Measurements from ENCODE around the gene CDH11.

CDH11 gene

DNA sequence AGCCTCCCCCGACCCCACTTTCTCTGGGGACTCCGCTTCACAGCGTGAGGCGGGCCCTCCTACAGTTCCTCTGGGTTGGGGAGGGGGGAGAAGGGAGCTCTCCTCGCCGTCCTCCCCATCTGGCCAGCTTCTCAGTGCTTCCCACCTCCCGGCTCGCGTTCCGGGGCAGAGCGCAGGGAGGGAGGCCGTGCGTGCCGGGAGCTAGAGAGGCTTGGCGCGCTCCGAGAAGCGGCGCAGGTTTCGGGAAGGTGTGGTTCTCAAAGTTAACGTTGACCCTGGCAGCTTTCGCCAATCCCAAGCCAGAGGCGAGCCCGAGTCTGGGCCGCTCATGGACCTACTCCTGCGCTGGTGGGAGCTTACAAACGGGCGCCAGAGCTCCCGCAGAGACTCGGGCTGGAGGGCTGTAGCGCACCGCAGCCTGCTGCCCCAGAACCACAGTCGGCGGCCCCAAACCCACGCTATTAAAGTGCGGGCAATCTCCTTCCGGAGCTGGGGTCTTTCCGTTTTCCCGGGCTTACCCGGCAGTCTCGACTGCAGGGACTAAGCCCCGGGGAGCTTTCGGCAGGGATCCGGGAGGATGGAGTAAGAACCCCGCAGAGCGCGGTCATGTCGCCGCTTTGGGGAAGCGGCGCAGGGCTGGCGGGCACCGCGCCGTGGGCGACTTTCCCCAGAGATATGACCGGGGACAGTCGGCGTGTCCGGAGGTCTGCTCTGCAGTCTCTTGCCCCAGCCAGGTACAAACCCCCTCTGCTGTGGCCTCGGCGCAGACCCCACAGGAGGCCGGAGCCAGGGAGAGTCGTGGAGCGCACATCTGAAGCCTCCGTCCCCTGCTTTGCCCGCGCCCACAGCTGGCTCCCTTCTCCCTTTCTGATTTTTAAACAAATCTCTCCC lies 787 bp downstream of the CDH11 start:
- no peak for TF ChIP-seq SIN3A (IDR thresholded peaks at IDR 0.05; ENCODE audit: borderline replicate concordance, insufficient read depth, low read length)

DNA sequence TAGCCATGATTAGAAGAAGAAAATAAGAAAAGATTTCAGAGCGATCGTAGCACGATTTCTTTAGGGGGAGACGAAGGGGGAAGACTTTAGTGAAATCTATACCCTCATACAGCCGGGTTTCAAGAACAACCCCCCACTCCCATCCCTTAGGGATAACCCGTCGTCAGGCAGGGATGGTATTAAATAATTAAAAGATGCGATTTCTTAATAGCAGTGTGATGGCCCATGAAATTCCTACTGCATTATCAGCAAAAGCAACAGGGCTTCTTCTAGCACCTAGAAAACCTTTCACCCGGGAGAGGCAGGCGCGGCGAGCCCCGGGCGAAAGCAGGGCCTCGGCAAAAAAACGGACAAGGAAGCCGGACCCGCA lies 1.4 kb downstream of the CDH11 start:
- TF ChIP-seq TAF1 (IDR thresholded peaks at IDR 0.05; ENCODE audit: borderline replicate concordance, insufficient read depth, low read length) (no peak), FOXP2 (optimal IDR thresholded peaks at IDR 0.05; ENCODE audit: borderline replicate concordance, extremely low read depth, extremely low read length, insufficient read depth) (no peak), POLR2AphosphoS5 (IDR thresholded peaks at IDR 0.05; ENCODE audit: low read depth, low read length) (no peak), SIN3A (IDR thresholded peaks at IDR 0.05; ENCODE audit: borderline replicate concordance, insufficient read depth, low read length) (no peak)

DNA sequence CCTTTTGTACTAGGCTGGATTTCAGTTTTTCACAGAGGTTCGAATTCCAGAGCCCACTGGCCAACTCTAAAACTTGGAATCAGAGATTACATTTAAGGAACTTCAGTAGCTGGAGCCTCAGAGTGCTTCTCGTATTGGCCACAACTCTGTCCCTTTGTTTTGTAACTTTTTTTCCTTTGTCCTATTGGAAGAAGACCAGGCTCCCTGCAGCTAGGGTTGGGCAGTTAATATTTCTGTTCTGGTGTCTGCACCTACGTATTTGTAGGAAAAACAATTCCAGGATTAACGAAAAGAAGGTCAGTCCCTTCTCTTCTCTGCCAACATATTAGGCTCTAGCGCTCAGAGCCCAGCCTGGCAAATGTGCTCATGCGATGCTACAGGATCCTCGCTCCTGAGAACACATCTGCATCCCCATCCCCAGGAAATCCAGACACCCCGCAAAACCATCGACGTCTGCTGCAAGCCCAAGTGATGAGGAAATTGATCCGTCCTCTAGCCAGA lies 1.9 kb downstream of the CDH11 start:
- TF ChIP-seq POLR2AphosphoS5 (IDR thresholded peaks at IDR 0.05; ENCODE audit: low read depth, low read length) (no peak), TAF1 (IDR thresholded peaks at IDR 0.05; ENCODE audit: borderline replicate concordance, insufficient read depth, low read length) (no peak), FOXP2 (optimal IDR thresholded peaks at IDR 0.05; ENCODE audit: borderline replicate concordance, extremely low read depth, extremely low read length, insufficient read depth) (no peak), SIN3A (IDR thresholded peaks at IDR 0.05; ENCODE audit: borderline replicate concordance, insufficient read depth, low read length) (no peak)
- TF ChIP-seq, protein P1, sequence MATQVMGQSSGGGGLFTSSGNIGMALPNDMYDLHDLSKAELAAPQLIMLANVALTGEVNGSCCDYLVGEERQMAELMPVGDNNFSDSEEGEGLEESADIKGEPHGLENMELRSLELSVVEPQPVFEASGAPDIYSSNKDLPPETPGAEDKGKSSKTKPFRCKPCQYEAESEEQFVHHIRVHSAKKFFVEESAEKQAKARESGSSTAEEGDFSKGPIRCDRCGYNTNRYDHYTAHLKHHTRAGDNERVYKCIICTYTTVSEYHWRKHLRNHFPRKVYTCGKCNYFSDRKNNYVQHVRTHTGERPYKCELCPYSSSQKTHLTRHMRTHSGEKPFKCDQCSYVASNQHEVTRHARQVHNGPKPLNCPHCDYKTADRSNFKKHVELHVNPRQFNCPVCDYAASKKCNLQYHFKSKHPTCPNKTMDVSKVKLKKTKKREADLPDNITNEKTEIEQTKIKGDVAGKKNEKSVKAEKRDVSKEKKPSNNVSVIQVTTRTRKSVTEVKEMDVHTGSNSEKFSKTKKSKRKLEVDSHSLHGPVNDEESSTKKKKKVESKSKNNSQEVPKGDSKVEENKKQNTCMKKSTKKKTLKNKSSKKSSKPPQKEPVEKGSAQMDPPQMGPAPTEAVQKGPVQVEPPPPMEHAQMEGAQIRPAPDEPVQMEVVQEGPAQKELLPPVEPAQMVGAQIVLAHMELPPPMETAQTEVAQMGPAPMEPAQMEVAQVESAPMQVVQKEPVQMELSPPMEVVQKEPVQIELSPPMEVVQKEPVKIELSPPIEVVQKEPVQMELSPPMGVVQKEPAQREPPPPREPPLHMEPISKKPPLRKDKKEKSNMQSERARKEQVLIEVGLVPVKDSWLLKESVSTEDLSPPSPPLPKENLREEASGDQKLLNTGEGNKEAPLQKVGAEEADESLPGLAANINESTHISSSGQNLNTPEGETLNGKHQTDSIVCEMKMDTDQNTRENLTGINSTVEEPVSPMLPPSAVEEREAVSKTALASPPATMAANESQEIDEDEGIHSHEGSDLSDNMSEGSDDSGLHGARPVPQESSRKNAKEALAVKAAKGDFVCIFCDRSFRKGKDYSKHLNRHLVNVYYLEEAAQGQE (IDR thresholded peaks at IDR 0.05; ENCODE audit: insufficient read depth in 1 of 2, low read depth in 2 of 2, low read length in 2 of 2) = no peak

DNA sequence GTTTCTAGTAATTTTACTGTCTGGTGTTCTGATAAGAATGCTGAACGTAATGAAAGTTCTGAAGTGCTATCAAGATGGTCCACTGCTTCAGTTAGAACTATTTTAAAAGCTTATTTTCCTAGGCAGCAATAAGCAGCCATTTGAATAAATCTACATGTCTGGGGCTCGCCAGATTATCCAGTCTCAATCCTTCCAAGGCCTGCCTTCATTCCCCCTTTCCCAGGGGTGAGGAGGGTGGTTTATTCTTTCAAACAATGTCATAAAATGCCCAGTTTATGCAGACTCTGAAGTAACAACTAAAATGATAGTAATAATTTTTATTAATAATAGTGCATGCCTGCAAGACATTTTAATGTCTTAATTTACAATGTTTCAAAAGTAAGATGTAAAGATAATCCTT lies 2.4 kb downstream of the CDH11 start:
- TF ChIP-seq TAF1 (IDR thresholded peaks at IDR 0.05; ENCODE audit: borderline replicate concordance, insufficient read depth, low read length) = no peak
- TF ChIP-seq POLR2AphosphoS5 (IDR thresholded peaks at IDR 0.05; ENCODE audit: low read depth, low read length) = no peak
- TF ChIP-seq, protein P1 (IDR thresholded peaks at IDR 0.05; ENCODE audit: insufficient read depth in 1 of 2, low read depth in 2 of 2, low read length in 2 of 2) = no peak
- TF ChIP-seq SIN3A (IDR thresholded peaks at IDR 0.05; ENCODE audit: borderline replicate concordance, insufficient read depth, low read length) = no peak
- no peak for TF ChIP-seq FOXP2 (optimal IDR thresholded peaks at IDR 0.05; ENCODE audit: borderline replicate concordance, extremely low read depth, extremely low read length, insufficient read depth)

DNA sequence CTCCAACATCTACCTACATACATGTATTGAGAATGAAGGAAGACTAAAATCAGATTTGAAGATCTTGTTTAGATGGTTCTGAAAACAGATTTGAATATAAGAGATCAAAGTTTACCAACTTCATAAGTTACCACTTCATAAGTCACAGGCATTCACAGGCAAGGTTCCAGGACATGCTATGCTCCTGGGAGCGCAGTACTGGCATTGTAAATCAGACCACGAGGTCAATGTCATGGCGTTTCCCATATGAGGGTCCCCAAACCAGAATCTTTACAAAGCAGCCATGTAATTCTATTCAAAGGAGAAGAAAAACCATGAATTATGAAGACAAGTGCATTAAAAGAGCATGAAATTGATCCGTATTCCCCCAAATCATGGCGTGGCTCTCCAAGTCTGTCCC lies 3.0 kb downstream of the CDH11 start:
- no peak for TF ChIP-seq TAF1 (IDR thresholded peaks at IDR 0.05; ENCODE audit: borderline replicate concordance, insufficient read depth, low read length)
- TF ChIP-seq, protein P1 (IDR thresholded peaks at IDR 0.05; ENCODE audit: insufficient read depth in 1 of 2, low read depth in 2 of 2, low read length in 2 of 2) = no peak
- TF ChIP-seq POLR2AphosphoS5 (IDR thresholded peaks at IDR 0.05; ENCODE audit: low read depth, low read length) = no peak
- TF ChIP-seq FOXP2 (optimal IDR thresholded peaks at IDR 0.05; ENCODE audit: borderline replicate concordance, extremely low read depth, extremely low read length, insufficient read depth) = no peak
- no peak for TF ChIP-seq SIN3A (IDR thresholded peaks at IDR 0.05; ENCODE audit: borderline replicate concordance, insufficient read depth, low read length)

DNA sequence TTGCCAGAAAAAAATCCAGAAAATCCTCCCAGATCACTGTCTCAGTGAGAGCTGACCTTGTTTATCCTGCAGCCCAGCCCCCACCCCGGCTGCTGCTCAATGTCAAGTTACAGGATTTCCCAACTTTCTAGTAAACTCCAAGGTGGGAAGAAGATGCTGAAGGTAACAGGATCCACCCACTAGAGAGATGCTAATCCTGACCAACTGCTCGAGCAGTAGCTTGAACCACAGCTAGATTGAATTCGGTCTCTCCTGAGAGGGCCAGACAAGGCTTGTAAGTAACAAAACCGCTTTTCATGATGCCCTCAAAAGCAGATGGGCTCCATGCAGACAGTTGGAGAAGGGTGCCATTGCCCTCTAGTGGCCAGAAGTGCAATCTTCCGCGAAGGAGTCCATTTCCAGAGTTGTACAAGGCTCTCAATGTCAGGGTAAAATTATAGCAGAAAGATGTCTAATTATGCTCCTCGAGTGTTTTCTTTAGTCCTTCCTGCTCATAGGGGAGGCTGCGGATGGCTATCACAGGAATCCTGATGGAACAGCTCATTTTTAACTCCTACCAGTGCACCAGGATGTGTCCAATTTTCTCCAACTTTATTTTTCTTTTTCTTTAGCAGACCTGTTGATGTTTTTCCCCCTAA lies 3.9 kb downstream of the CDH11 start:
- no peak for TF ChIP-seq POLR2AphosphoS5 (IDR thresholded peaks at IDR 0.05; ENCODE audit: low read depth, low read length)
- peak; percentile 53; the same call in 1 of the 2 replicates for TF ChIP-seq TAF1 (IDR thresholded peaks at IDR 0.05; ENCODE audit: borderline replicate concordance, insufficient read depth, low read length)
- TF ChIP-seq, protein P1 (IDR thresholded peaks at IDR 0.05; ENCODE audit: insufficient read depth in 1 of 2, low read depth in 2 of 2, low read length in 2 of 2) = no peak
- no peak for TF ChIP-seq FOXP2 (optimal IDR thresholded peaks at IDR 0.05; ENCODE audit: borderline replicate concordance, extremely low read depth, extremely low read length, insufficient read depth)
- TF ChIP-seq SIN3A (IDR thresholded peaks at IDR 0.05; ENCODE audit: borderline replicate concordance, insufficient read depth, low read length) = peak; percentile 72; the same call in 1 of the 2 replicates

Data from PFSK-1 (cell line).